NCI-H748 (cell line): ENCODE results near the gene NAAA.
"Not testable (repeated sequence)": the region's sequence is repeated elsewhere in the genome, so short reads cannot be mapped to it uniquely, and the experiment has no call there.

Experiments
- DNase-seq: peaks from one replicate; lab custom pipeline; 2025; ENCODE audit not compliant: unreplicated experiment; lab: John Stamatoyannopoulos, UW

The NAAA gene

DNA sequence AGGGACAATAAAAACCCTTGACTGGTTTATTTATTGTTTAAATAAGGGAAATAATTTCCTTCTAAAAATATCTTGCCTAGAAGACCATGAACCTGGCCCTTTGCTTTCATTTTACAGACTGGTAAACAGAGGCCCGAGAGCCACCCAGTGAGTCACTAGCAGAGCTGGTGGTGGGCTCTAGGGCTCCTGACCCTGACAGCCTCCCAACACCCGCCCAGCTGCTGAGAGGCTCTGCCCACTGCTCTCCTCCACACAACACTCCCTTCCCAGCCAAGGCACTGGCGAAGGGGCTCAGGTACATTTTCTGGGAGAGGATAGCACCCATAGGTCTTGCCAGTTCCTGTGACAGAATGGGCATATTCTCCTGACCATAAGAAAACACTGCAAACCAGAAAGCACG lies 20.5 kb downstream of the NAAA start:
- DNase-seq = no peak

GRCh38 chr4:75919920-75920319 lies 20.9 kb downstream of the NAAA start:
- no peak for DNase-seq

DNA sequence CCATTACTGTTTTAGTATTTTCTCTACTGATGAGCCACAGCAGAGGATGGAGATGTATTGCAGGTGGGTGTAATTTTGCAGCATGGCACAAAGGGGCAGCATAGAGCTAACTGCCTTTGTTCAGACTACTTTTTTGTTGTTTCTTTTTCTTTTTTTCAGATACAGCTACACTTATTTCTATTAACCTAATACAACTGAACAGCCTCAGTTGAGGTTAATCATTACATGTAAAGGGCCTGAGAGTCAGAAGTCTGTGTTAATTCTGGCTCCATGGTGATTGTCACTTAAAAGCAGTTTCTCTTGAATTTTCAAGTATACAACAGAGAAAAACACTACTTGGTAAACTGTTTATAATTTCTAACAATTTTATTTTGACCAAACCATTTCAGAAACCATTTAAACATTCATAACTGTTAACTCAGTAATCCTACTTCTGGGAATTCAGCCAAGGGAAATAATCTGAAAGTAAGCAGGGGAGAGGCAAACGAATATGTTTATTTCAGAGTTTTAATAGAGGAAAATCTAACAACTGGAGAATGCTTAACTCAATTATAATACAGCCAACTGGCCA lies 24.6 kb downstream of the NAAA start:
- DNase-seq = peak; percentile 15

DNA sequence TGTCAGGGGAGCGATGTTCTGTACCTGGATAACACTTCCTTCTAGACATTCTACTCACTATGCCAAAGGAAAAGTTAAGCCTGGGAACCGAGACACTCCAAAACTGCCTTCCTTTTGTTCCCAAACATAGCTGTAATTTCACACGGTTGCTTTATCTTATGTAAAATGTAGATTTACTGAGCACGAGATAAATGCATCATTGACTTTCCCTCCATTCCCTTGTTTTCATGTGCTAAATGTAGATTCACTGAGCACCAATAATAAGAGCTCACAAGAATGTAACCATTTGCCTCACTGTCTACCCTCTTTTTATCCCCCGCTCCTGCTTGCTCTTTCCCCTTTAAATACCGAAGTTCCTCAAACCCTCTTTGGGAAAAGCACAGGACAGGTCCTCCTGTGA lies 27.8 kb downstream of the NAAA start:
- DNase-seq = no peak

- DNase-seq = not testable (repeated sequence)
These were observed 30.0 kb downstream of the NAAA start for GRCh38 chr4:75910831-75911230.

- DNase-seq = no peak
These were observed 31.4 kb downstream of the NAAA start for GRCh38 chr4:75909405-75909804.

- DNase-seq = no peak
These were observed 32.3 kb downstream of the NAAA start for GRCh38 chr4:75908555-75908954.

GRCh38 chr4:75907966-75908365 lies 32.8 kb downstream of the NAAA start:
- DNase-seq = no peak

DNA sequence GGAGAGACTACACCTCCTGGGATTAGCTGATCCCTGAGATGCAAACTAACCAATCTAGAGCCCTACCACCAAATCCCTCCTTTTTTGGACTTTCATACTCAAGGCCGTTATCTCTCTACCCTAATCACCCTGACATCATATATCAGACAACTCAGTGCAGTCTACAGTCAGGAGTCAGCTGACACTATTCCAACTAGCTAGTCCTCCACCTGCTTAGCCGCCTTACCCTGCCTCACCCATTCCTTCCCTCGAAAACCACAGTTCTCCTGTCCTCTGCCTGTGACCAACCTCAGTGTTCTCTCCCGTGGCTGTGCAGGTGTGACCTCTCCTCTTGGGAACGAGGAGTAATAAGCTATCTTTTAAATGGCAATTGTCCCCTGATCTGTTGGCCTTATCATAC lies 36.7 kb downstream of the NAAA start:
- no peak for DNase-seq

- no peak for DNase-seq
These were observed 38.5 kb downstream of the NAAA start, which contains the start of gene PPEF2 for GRCh38 chr4:75902352-75902751. Gene PPEF2, minus strand, starts transcription at chr4:75902452. Its CDS starts 6,127 bp downstream, at chr4:75896325.

- no peak for DNase-seq
These were observed 42.3 kb downstream of the NAAA start for GRCh38 chr4:75898536-75898935.

DNA sequence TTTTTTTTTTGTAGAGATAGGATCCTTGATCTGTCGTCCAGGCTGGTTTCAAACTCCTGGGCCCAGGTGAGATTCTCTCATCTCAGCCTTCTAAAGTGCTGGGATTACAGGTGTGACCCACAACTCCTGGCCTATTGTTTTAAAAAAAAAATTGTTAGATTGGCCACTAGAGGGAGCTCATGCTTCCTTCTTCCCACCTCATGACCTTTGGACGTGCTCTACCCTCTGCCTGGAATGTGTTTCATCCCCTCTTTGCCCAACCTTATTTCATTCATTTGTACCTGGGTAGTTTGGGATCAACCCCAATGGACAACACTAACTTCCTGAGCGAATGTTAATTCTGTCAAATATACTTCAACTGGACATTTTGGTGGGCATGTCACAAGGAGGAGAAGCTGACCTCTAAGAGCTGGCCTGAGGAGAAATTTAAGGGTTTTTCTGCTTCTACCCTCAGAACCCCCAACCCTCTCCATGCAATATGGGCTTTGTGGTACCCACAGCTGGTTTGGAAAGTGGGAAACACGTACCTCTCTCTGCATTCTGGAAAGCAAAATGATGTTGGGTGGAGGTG lies 45.0 kb downstream of the NAAA start:
- peak; percentile 15 for DNase-seq

DNA sequence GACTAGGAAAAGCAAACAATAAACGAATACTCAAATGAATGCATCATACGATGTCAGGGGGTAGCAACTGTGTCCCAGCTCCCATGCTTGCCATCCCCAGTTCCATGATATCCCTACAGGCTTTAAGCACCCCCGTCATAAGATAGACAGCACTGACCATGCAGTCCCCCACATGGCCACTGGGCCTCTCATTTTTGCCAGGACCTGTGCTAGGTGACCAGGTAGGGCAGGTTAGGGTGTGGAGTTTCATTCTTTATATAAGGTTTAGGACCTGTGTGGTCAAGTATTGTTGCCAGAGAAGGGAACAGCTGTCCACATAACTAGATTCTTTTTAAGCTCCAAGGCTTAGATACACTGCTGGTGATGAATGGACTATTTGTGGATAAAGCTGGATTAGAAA lies 48.3 kb downstream of the NAAA start:
- DNase-seq = no peak

- no peak for DNase-seq
These were observed 49.2 kb downstream of the NAAA start for GRCh38 chr4:75891611-75892010.

GRCh38 chr4:75889537-75890199 lies 51.1 kb downstream of the NAAA start:
- DNase-seq = no peak

DNA sequence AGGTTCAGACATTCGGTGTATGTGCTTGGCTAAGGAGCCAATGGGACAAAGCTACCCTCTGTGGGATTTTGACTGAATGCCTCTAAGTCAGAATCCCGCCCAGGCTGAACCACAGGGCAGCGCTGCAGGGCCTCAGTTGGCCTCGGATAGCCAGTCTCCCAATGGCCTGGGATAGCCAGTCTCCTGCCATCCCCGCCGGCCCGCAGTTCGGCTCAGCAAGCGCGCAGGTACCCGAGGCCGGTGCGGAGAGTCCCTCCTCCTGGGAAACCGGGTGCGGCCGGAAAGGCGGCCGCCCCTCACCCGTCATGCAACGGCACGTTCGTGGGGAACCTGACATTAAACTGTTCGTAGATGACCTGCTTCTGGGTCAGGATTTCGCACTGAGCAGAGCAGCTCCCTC lies 54.7 kb downstream of the NAAA start:
- DNase-seq = no peak

GRCh38 chr4:75881476-75881875 lies 59.3 kb downstream of the NAAA start:
- no peak for DNase-seq

DNA sequence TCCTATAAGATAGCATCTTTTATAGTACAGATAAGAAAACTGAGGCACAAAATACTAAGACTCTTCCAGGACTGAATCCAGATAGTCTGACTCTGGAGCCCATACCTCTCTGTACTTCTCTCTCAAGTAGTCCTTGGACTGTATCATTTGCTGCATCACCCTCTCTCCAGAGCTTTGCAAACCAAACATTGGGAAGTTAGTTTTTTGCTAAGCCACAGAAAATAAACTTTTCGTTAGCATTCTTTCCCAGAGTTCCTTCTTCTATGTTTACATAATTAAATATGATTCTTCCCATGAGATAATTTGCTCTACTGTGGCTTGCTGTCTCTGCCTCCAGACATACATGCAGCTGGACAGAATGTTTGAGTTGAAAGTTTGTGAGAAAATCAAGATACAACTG lies 60.5 kb downstream of the NAAA start:
- no peak for DNase-seq

- DNase-seq = no peak
These were observed 62.5 kb downstream of the NAAA start for GRCh38 chr4:75878246-75878756.

DNA sequence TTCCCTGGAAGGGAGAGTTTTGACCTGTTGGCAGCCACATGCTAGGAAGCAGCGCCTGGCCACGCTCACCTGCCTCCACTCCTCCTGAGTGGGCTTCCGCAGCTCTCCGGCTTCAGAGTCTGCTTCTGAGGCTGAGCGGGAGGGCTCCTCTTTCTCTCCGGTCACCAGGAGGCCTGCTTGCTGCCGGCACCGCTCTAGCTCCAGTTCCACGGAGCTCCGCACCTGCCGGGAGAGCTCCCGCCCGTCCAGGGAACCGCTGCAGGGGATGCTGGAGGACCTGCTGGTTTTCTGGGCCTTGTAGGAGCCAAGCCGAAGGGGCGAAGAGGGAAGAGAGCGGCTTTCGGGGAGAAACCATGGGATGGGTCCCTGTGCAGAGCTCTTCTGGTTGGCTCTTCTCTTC lies 64.6 kb downstream of the NAAA start:
- DNase-seq = no peak

DNA sequence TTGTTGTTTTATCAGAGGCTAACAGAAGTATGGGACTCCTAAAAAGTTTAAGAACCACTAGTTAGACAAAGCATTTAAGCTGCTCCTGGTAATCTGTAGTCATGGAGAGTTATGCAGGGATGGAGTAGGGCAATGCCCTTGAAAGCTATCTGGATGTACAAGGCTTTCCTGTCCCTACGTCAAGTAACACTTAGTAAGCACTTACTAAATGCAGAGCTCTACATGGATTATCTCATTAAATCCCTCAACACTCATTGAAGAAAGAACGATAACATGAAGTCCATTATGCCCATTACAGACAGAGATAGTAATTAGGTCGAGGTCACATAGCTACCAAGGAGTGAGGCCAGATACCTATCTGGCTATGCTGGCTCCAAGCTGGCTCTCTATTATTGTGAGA lies 71.7 kb downstream of the NAAA start:
- DNase-seq = no peak

GRCh38 chr4:75867130-75867529 lies 73.7 kb downstream of the NAAA start:
- DNase-seq = no peak
